ENCODE results near the gene OSBPL9. TPM values are rescaled to one million over a fixed set of nuclear protein-coding genes. Genes with fewer than 3 reads are reported as not detected.

OSBPL9 gene
- total RNA-seq, 1 donor from 2014 or later: 149 TPM

- H3K9me3 Mint-ChIP-seq: no peaks in the 10 kb centered on the region
- H3K27ac ChIP-seq: no peak overlapping the region
- no peak for DNase-seq (ENCODE audit: low spot score)
- peaks cover 8% of the 10 kb centered on the region for H4K20me1 ChIP-seq (ENCODE audit: low read depth)
- H3K27me3 Mint-ChIP-seq (ENCODE audit: insufficient read depth, low read depth): peaks cover 2% of the 10 kb centered on the region
- peaks cover 2% of the 10 kb centered on the region for H3K4me1 Mint-ChIP-seq
- H3K4me3 ChIP-seq: no peak overlapping the region
- no peak overlapping the region for H3K4me2 ChIP-seq
- no peak overlapping the region for H3K9ac ChIP-seq
- H3K27ac Mint-ChIP-seq: no peak overlapping the region
- H3K36me3 Mint-ChIP-seq: no peaks in the 10 kb centered on the region
- no peaks in the 10 kb centered on the region for H3F3A ChIP-seq (ENCODE audit: low read depth)
- H2AFZ ChIP-seq (replicated peaks): no peak overlapping the region
- H3K27me3 ChIP-seq: no peaks in the 10 kb centered on the region
- H3K79me2 ChIP-seq (ENCODE audit: low read depth): no peaks in the 10 kb centered on the region
- H3K36me3 ChIP-seq: no peaks in the 10 kb centered on the region
- H3K4me3 Mint-ChIP-seq: no peak overlapping the region
- TF ChIP-seq CTCF (IDR thresholded peaks at IDR 0.05) (no peak), EZH2 (IDR thresholded peaks at IDR 0.05) (no peak), EZH2phosphoT487 (IDR thresholded peaks at IDR 0.05) (no peak)
- H3K4me1 ChIP-seq: no peaks in the 10 kb centered on the region
- no peaks in the 10 kb centered on the region for H3K9me3 ChIP-seq (ENCODE audit: low read depth)
Observed at GRCh38 chr1:51686450-51686849, 69.6 kb downstream of the OSBPL9 start.

GRCh38 chr1:51689075-51689440 lies 72.2 kb downstream of the OSBPL9 start:
- no peaks in the 10 kb centered on the region for H3F3A ChIP-seq (ENCODE audit: low read depth)
- H3K27ac ChIP-seq: no peak overlapping the region
- H2AFZ ChIP-seq (replicated peaks): no peak overlapping the region
- Mint-ChIP-seq H3K27me3 (ENCODE audit: insufficient read depth, low read depth) (no peaks in the 10 kb centered on the region), H3K9me3 (no peaks in the 10 kb centered on the region), H3K27ac (no peak overlapping the region), H3K36me3 (no peaks in the 10 kb centered on the region), H3K4me3 (no peak overlapping the region), H3K4me1 (peaks cover 2% of the 10 kb centered on the region)
- no peak overlapping the region for H3K9ac ChIP-seq
- H3K36me3 ChIP-seq: no peaks in the 10 kb centered on the region
- no peaks in the 10 kb centered on the region for H3K79me2 ChIP-seq (ENCODE audit: low read depth)
- H3K27me3 ChIP-seq: no peaks in the 10 kb centered on the region
- DNase-seq (ENCODE audit: low spot score): no peak
- no peaks in the 10 kb centered on the region for H3K4me1 ChIP-seq
- TF ChIP-seq EZH2 (IDR thresholded peaks at IDR 0.05) (no peak), CTCF (IDR thresholded peaks at IDR 0.05) (no peak), EZH2phosphoT487 (IDR thresholded peaks at IDR 0.05) (no peak)
- H3K9me3 ChIP-seq (ENCODE audit: low read depth): no peaks in the 10 kb centered on the region
- H3K4me3 ChIP-seq: no peak overlapping the region
- H4K20me1 ChIP-seq (ENCODE audit: low read depth): peaks cover 8% of the 10 kb centered on the region
- no peak overlapping the region for H3K4me2 ChIP-seq

GRCh38 chr1:51689643-51690042 lies 72.8 kb downstream of the OSBPL9 start:
- H3K27ac ChIP-seq: no peak overlapping the region
- TF ChIP-seq EZH2 (IDR thresholded peaks at IDR 0.05) (no peak), EZH2phosphoT487 (IDR thresholded peaks at IDR 0.05) (no peak), CTCF (IDR thresholded peaks at IDR 0.05) (no peak)

More at GRCh38 chr1:51689643-51690042, 72.8 kb downstream of the OSBPL9 start:
- no peak overlapping the region for H3K27ac Mint-ChIP-seq
- H3K4me3 Mint-ChIP-seq: no peak overlapping the region
- no peaks in the 10 kb centered on the region for H3K9me3 Mint-ChIP-seq
- Histone ChIP-seq H3K4me2 (no peak overlapping the region), H3K27me3 (no peaks in the 10 kb centered on the region), H3F3A (ENCODE audit: low read depth) (no peaks in the 10 kb centered on the region), H3K9ac (no peak overlapping the region), H3K4me1 (no peaks in the 10 kb centered on the region), H3K36me3 (no peaks in the 10 kb centered on the region), H2AFZ (replicated peaks) (no peak overlapping the region), H4K20me1 (ENCODE audit: low read depth) (peaks cover 8% of the 10 kb centered on the region), H3K4me3 (no peak overlapping the region), H3K9me3 (ENCODE audit: low read depth) (no peaks in the 10 kb centered on the region), H3K79me2 (ENCODE audit: low read depth) (no peaks in the 10 kb centered on the region)
- no peaks in the 10 kb centered on the region for H3K36me3 Mint-ChIP-seq
- H3K4me1 Mint-ChIP-seq: peaks cover 2% of the 10 kb centered on the region
- no peaks in the 10 kb centered on the region for H3K27me3 Mint-ChIP-seq (ENCODE audit: insufficient read depth, low read depth)
- no peak for DNase-seq (ENCODE audit: low spot score)
